Measurements from ENCODE around the gene TSKU.

Gene TSKU

GRCh38 chr11:76794371-76795289 lies 11.5 kb downstream of the TSKU start:
- Histone ChIP-seq H3K4me1 (ENCODE audit: insufficient read depth, low read length) (peaks cover 8% of the 10 kb centered on the region; the same call in 1 of the 2 replicates), H3K4me3 (ENCODE audit: low read depth in 1 of 2, low read length in 2 of 2) (no peak overlapping the region), H3K9me3 (ENCODE audit: insufficient read depth, low read length, severe bottlenecking) (peaks cover 2% of the 10 kb centered on the region), H3K4me2 (ENCODE audit: insufficient read depth, low read length) (no peak overlapping the region), H2AFZ (ENCODE audit: low read depth, low read length) (no peak overlapping the region), H4K20me1 (ENCODE audit: insufficient read depth, low read length) (peaks cover 20% of the 10 kb centered on the region), H3K9ac (ENCODE audit: low read depth, low read length) (no peak overlapping the region), H3K36me3 (ENCODE audit: insufficient read depth, low read length) (peaks cover 5% of the 10 kb centered on the region), H3K27ac (ENCODE audit: low read length) (no peak overlapping the region), H3K79me2 (ENCODE audit: insufficient read depth, low read length) (0 out of 2 replicates have a peak, but pooled peaks cover 4% of the 10 kb centered on the region), H3K27me3 (ENCODE audit: insufficient read depth, low read length, poor library complexity) (no peaks in the 10 kb centered on the region)
- no peak for ATAC-seq (ENCODE audit: insufficient read depth, low read depth)
- TF ChIP-seq CTCF (IDR thresholded peaks at IDR 0.05; ENCODE audit: borderline replicate concordance, extremely low read depth, low read length, poor library complexity, severe bottlenecking) (no peak), EZH2 (IDR thresholded peaks at IDR 0.05; ENCODE audit: borderline replicate concordance, low read depth, low read length, severe bottlenecking) (no peak)
- DNase-seq, result no peak

GRCh38 chr11:76795290-76795935 lies 12.3 kb downstream of the TSKU start:
- H3K9ac ChIP-seq (ENCODE audit: low read depth, low read length), result no peak overlapping the region
- H3K27me3 ChIP-seq (ENCODE audit: insufficient read depth, low read length, poor library complexity), result no peaks in the 10 kb centered on the region
- ATAC-seq (ENCODE audit: insufficient read depth, low read depth) (no peak), DNase-seq (no peak)
- no peak overlapping the region for H3K4me3 ChIP-seq (ENCODE audit: low read depth in 1 of 2, low read length in 2 of 2)
- H3K27ac ChIP-seq (ENCODE audit: low read length), result no peak overlapping the region
- TF ChIP-seq EZH2 (IDR thresholded peaks at IDR 0.05; ENCODE audit: borderline replicate concordance, low read depth, low read length, severe bottlenecking) (no peak), CTCF (IDR thresholded peaks at IDR 0.05; ENCODE audit: borderline replicate concordance, extremely low read depth, low read length, poor library complexity, severe bottlenecking) (no peak)
- H3K4me2 ChIP-seq (ENCODE audit: insufficient read depth, low read length), result no peak overlapping the region
- H3K4me1 ChIP-seq (ENCODE audit: insufficient read depth, low read length), result peaks cover 8% of the 10 kb centered on the region; the same call in 1 of the 2 replicates
- H3K79me2 ChIP-seq (ENCODE audit: insufficient read depth, low read length), result 0 out of 2 replicates have a peak, but pooled peaks cover 4% of the 10 kb centered on the region
- peaks cover 2% of the 10 kb centered on the region for H3K9me3 ChIP-seq (ENCODE audit: insufficient read depth, low read length, severe bottlenecking)
- H4K20me1 ChIP-seq (ENCODE audit: insufficient read depth, low read length), result peaks cover 17% of the 10 kb centered on the region
- H3K36me3 ChIP-seq (ENCODE audit: insufficient read depth, low read length), result peaks cover 5% of the 10 kb centered on the region
- no peak overlapping the region for H2AFZ ChIP-seq (ENCODE audit: low read depth, low read length)

GRCh38 chr11:76795936-76796441 lies 12.8 kb downstream of the TSKU start:
- Histone ChIP-seq H3K27ac (ENCODE audit: low read length) (no peak overlapping the region), H3K9ac (ENCODE audit: low read depth, low read length) (no peak overlapping the region), H3K36me3 (ENCODE audit: insufficient read depth, low read length) (peaks cover 5% of the 10 kb centered on the region), H3K4me1 (ENCODE audit: insufficient read depth, low read length) (peaks cover 8% of the 10 kb centered on the region; the same call in 1 of the 2 replicates), H3K4me3 (ENCODE audit: low read depth in 1 of 2, low read length in 2 of 2) (no peak overlapping the region), H3K9me3 (ENCODE audit: insufficient read depth, low read length, severe bottlenecking) (peaks cover 2% of the 10 kb centered on the region), H3K79me2 (ENCODE audit: insufficient read depth, low read length) (0 out of 2 replicates have a peak, but pooled peaks cover 4% of the 10 kb centered on the region), H3K4me2 (ENCODE audit: insufficient read depth, low read length) (no peak overlapping the region), H2AFZ (ENCODE audit: low read depth, low read length) (no peak overlapping the region), H4K20me1 (ENCODE audit: insufficient read depth, low read length) (peaks cover 18% of the 10 kb centered on the region), H3K27me3 (ENCODE audit: insufficient read depth, low read length, poor library complexity) (no peaks in the 10 kb centered on the region)
- no peak for TF ChIP-seq CTCF (IDR thresholded peaks at IDR 0.05; ENCODE audit: borderline replicate concordance, extremely low read depth, low read length, poor library complexity, severe bottlenecking)
- no peak for TF ChIP-seq EZH2 (IDR thresholded peaks at IDR 0.05; ENCODE audit: borderline replicate concordance, low read depth, low read length, severe bottlenecking)
- DNase-seq (no peak), ATAC-seq (ENCODE audit: insufficient read depth, low read depth) (no peak)
